Osteocyte (in vitro differentiated cells): ENCODE data around the gene MEST. TPM values are rescaled to one million over a fixed set of nuclear protein-coding genes. Genes with fewer than 3 reads are reported as not detected.
"Not testable (repeated sequence)": the region's sequence is repeated elsewhere in the genome, so short reads cannot be mapped to it uniquely, and the experiment has no call there.

Experiments
- DNase-seq: peaks from one replicate; pipeline ENCODE4 v3.0.0; 2021; ENCODE audit warnings: mixed read lengths; ENCODE audit not compliant: unreplicated experiment; ENCODE audit errors: extremely low spot score
- H3K27ac Mint-ChIP-seq: one replicate; pipeline ENCODE4 v1.8.0; 2021; ENCODE audit warnings: mild to moderate bottlenecking, mixed read lengths; ENCODE audit not compliant: unreplicated experiment
- H3K27me3 Mint-ChIP-seq: one replicate; pipeline ENCODE4 v1.8.0; 2021; ENCODE audit warnings: mixed read lengths; ENCODE audit not compliant: unreplicated experiment
- H3K36me3 Mint-ChIP-seq: one replicate; pipeline ENCODE4 v1.8.0; 2021; ENCODE audit warnings: mixed read lengths; ENCODE audit not compliant: unreplicated experiment
- H3K4me1 Mint-ChIP-seq: one replicate; pipeline ENCODE4 v1.8.0; 2021; ENCODE audit warnings: mixed read lengths; ENCODE audit not compliant: unreplicated experiment
- H3K4me3 Mint-ChIP-seq: one replicate; pipeline ENCODE4 v1.8.0; 2021; ENCODE audit warnings: mild to moderate bottlenecking, moderate library complexity, mixed read lengths; ENCODE audit not compliant: unreplicated experiment
- H3K9me3 Mint-ChIP-seq: one replicate; pipeline ENCODE4 v1.8.0; 2021; ENCODE audit warnings: mixed read lengths; ENCODE audit not compliant: unreplicated experiment
- CTCF ChIP-seq: fragments of 200-600 bp; sonication (generic); IDR thresholded peaks from 2 replicates; pipeline ENCODE4 v1.5.0; 2021; ENCODE audit warnings: antibody characterized with exemption, mild to moderate bottlenecking, moderate library complexity
- long read RNA-seq: library from polyadenylated mRNA; unstranded; transcript quantifications from one replicate; pipeline ENCODE4 v2.0.0, GENCODE V29; 2021
- total RNA-seq: library from RNA; stranded (reverse); gene quantifications from 2 replicates; pipeline ENCODE4 v1.2.1, GENCODE V29; 2021

The MEST gene
- total RNA-seq: 367 and 380 TPM in 2 replicates
- long read RNA-seq, transcript MEST-201 (12 exons, 2,505 nt): major isoform, 1,137 of 1,387 reads
- long read RNA-seq, transcript MEST-211 (12 exons, 2,411 nt): minor isoform, 6 of 1,387 reads
- long read RNA-seq, partial matches to known transcripts: 194 of 1,387 reads
- long read RNA-seq, other reads (novel, unspliced or antisense): 48 of 1,387 reads

- H3K27ac Mint-ChIP-seq: peak within 1 kb of the TSS; percentile 86
- H3K4me1 Mint-ChIP-seq: peaks cover 52% of the 10 kb centered on the region
- peak; percentile 11 for TF ChIP-seq CTCF
- no peaks in the 10 kb centered on the region for H3K9me3 Mint-ChIP-seq
- peak within 1 kb of the TSS; percentile 92 for H3K4me3 Mint-ChIP-seq
- peaks cover 5% of the 10 kb centered on the region for H3K36me3 Mint-ChIP-seq
- no peak for DNase-seq
- no peaks in the 10 kb centered on the region for H3K27me3 Mint-ChIP-seq
Measured at GRCh38 chr7:130491841-130492522, at the start of gene MEST. Gene MEST (plus strand): TSS chr7:130492085. CDS start chr7:130492314, 229 bp downstream.

- TF ChIP-seq CTCF: no peak
- DNase-seq: no peak
- Mint-ChIP-seq H3K9me3 (peaks cover 3% of the 10 kb centered on the region), H3K4me1 (peaks cover 18% of the 10 kb centered on the region), H3K36me3 (no peaks in the 10 kb centered on the region), H3K27ac (no peak overlapping the region), H3K27me3 (no peaks in the 10 kb centered on the region), H3K4me3 (no peak overlapping the region)
Measured at GRCh38 chr7:130442601-130443000, 49.3 kb upstream of the MEST start.

GRCh38 chr7:130444234-130444633, 47.7 kb upstream of the MEST start:
- Mint-ChIP-seq H3K27ac (no peak overlapping the region), H3K4me1 (peaks cover 18% of the 10 kb centered on the region), H3K27me3 (no peaks in the 10 kb centered on the region), H3K9me3 (peaks cover 11% of the 10 kb centered on the region), H3K4me3 (no peak overlapping the region), H3K36me3 (no peaks in the 10 kb centered on the region)
- TF ChIP-seq CTCF: no peak
- no peak for DNase-seq

- no peak overlapping the region for H3K27ac Mint-ChIP-seq
- no peaks in the 10 kb centered on the region for H3K36me3 Mint-ChIP-seq
- no peak for TF ChIP-seq CTCF
- H3K9me3 Mint-ChIP-seq: peaks cover 11% of the 10 kb centered on the region
- no peak overlapping the region for H3K4me3 Mint-ChIP-seq
- no peaks in the 10 kb centered on the region for H3K27me3 Mint-ChIP-seq
- H3K4me1 Mint-ChIP-seq: peaks cover 12% of the 10 kb centered on the region
- DNase-seq: no peak
Measured at GRCh38 chr7:130444751-130445407, 47.0 kb upstream of the MEST start.

- H3K27ac Mint-ChIP-seq: no peak overlapping the region
- H3K36me3 Mint-ChIP-seq: no peaks in the 10 kb centered on the region
- peaks cover 11% of the 10 kb centered on the region for H3K9me3 Mint-ChIP-seq
- no peak overlapping the region for H3K4me3 Mint-ChIP-seq
- TF ChIP-seq CTCF: no peak
- H3K4me1 Mint-ChIP-seq: peaks cover 5% of the 10 kb centered on the region
- H3K27me3 Mint-ChIP-seq: no peaks in the 10 kb centered on the region
- no peak for DNase-seq
Measured at GRCh38 chr7:130446259-130446658, 45.6 kb upstream of the MEST start.

- H3K4me3 Mint-ChIP-seq, H3K36me3 Mint-ChIP-seq, H3K4me1 Mint-ChIP-seq, DNase-seq, H3K27ac Mint-ChIP-seq, H3K27me3 Mint-ChIP-seq: not testable (repeated sequence)
- H3K9me3 Mint-ChIP-seq: peaks cover 11% of the 10 kb centered on the region
Measured at GRCh38 chr7:130451344-130451743, 40.5 kb upstream of the MEST start.
